Measurements from ENCODE around the gene KCNT1. TPM values are rescaled to one million over a fixed set of nuclear protein-coding genes. Genes with fewer than 3 reads are reported as not detected.

KCNT1 gene
- total and polyA plus RNA-seq, 9 donors: 3.2 to 13.1 (median 8.2) TPM

DNA sequence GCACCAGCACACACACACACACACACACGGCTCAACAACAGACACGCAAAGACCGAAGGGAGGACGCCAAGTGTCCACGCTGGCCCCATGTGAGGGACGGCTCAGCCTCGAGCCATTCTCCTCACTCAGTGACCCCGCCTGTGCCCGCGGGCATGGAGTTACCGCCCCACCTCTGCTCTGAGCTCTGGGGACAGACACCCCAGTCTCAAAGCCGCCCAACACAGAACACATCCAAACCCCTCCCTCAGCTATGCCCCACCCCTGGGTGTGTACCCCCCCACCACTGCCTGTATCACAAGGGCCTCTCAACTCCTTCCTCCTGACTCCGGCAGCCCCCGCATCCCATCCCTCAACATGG is 124.2 kb downstream of the KCNT1 start:
- Histone ChIP-seq H3K4me1 (ENCODE audit: control insufficient read depth, insufficient read depth, low read length) (peaks cover 17% of the 10 kb centered on the region), H3K4me3 (ENCODE audit: low read length) (no peak overlapping the region), H3K36me3 (ENCODE audit: control insufficient read depth, insufficient read depth, low read length) (peaks cover 44% of the 10 kb centered on the region), H3K9me3 (replicated peaks; ENCODE audit: control insufficient read depth, low read depth, low read length) (peaks cover 11% of the 10 kb centered on the region), H3K27me3 (ENCODE audit: control insufficient read depth, insufficient read depth, low read length) (no peaks in the 10 kb centered on the region), H3K27ac (ENCODE audit: low read length) (no peak overlapping the region)
- DNase-seq: no peak
- 95% methylated on average over 12 of the region's 14 CpGs for WGBS (ENCODE audit: insufficient coverage)

DNA sequence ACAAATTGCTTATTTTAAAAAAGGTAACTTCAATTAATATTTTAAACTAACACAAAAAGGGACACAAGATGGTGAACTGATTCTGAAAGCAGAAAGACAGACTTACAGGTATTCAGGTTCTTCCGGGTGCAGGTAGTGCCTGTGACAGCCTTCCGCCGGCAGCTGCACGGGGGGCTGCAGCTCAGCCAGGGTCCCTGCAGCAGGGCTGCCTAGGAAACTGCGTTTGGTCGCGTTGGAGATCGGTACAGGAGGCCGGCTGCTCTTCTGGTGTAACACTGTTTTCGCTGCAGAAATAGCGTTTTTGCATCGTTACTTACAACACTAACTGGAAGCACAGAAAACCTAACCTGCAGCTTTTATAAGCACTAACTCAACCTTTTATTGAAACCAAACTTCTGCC is 125.3 kb downstream of the KCNT1 start:
- Histone ChIP-seq H3K27ac (ENCODE audit: low read length) (no peak overlapping the region), H3K9me3 (replicated peaks; ENCODE audit: control insufficient read depth, low read depth, low read length) (peaks cover 11% of the 10 kb centered on the region), H3K36me3 (ENCODE audit: control insufficient read depth, insufficient read depth, low read length) (peaks cover 34% of the 10 kb centered on the region), H3K4me3 (ENCODE audit: low read length) (no peak overlapping the region), H3K27me3 (ENCODE audit: control insufficient read depth, insufficient read depth, low read length) (no peaks in the 10 kb centered on the region), H3K4me1 (ENCODE audit: control insufficient read depth, insufficient read depth, low read length) (peaks cover 6% of the 10 kb centered on the region)
- 94% methylated on average over 9 of the region's 12 CpGs for WGBS (ENCODE audit: insufficient coverage)
- DNase-seq: no peak

DNA sequence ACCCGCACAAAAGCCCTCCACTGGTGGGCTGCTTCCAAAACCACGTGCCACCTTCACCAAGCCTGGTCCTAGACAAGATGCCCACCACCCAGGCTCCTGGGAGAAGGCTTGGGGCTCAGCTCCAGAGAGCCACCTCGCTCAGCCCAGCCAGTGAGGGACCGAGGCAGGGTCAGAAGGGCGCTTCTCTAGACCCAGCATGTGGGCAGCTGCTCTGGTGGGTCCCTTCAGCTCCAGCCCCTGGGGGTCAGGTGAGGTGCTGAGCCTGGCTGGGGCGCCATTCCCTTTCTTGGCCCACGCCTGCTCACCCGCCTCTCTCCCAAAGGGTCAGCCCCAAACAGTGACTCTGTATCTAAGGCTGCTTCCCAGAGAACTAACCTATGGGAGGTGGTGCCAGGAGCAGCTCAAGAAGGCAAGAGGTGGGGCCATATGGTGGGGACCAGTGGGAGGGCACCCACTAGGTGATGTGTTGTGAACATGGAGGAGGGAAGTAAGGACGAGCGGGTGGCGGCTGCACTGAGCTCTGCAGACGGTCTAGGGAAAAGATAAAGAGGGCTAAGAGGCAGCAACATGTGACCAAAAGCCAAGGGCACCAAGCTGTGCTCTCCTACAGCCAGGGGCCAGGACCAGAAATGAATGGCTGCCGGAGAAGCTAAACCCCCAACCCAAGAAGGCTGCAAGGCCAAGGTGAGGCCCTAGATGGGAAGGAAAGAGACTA is 126.0 kb downstream of the KCNT1 start:
- 94% methylated on average over 9 of the region's 13 CpGs for WGBS (ENCODE audit: insufficient coverage)
- peaks cover 11% of the 10 kb centered on the region for H3K9me3 ChIP-seq (replicated peaks; ENCODE audit: control insufficient read depth, low read depth, low read length)

DNA sequence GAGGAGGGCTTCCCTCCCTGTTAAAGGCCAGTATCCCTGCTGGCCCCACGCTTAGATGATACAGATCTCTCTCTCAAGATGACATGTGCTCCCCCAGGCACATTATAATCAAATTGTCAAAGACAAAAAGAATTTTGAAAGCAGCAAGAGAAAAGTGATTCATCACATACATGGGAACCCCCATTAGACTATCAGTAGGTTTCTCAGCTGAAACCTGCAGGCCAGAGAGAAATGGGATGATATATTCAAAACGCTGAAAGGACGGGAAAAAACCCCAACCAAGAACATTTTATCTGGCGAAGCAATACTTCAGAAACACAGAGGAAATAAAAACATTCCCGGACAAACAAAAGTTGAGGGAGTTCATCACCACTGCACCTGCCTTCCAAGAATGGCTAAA is 126.7 kb downstream of the KCNT1 start:
- Histone ChIP-seq H3K4me3 (ENCODE audit: low read length) (no peak overlapping the region), H3K36me3 (ENCODE audit: control insufficient read depth, insufficient read depth, low read length) (peaks cover 22% of the 10 kb centered on the region), H3K27ac (ENCODE audit: low read length) (no peak overlapping the region), H3K27me3 (ENCODE audit: control insufficient read depth, insufficient read depth, low read length) (no peaks in the 10 kb centered on the region), H3K4me1 (ENCODE audit: control insufficient read depth, insufficient read depth, low read length) (no peaks in the 10 kb centered on the region), H3K9me3 (replicated peaks; ENCODE audit: control insufficient read depth, low read depth, low read length) (peaks cover 11% of the 10 kb centered on the region)
- DNase-seq: no peak
- no CpG with 5 or more reads among the region's 5 CpGs for WGBS (ENCODE audit: insufficient coverage)

More for the DNA sequence above, 126.0 kb downstream of the KCNT1 start:
- DNase-seq: no peak
- Histone ChIP-seq H3K4me3 (ENCODE audit: low read length) (no peak overlapping the region), H3K36me3 (ENCODE audit: control insufficient read depth, insufficient read depth, low read length) (peaks cover 27% of the 10 kb centered on the region), H3K27ac (ENCODE audit: low read length) (no peak overlapping the region), H3K4me1 (ENCODE audit: control insufficient read depth, insufficient read depth, low read length) (no peaks in the 10 kb centered on the region), H3K27me3 (ENCODE audit: control insufficient read depth, insufficient read depth, low read length) (no peaks in the 10 kb centered on the region)

DNA sequence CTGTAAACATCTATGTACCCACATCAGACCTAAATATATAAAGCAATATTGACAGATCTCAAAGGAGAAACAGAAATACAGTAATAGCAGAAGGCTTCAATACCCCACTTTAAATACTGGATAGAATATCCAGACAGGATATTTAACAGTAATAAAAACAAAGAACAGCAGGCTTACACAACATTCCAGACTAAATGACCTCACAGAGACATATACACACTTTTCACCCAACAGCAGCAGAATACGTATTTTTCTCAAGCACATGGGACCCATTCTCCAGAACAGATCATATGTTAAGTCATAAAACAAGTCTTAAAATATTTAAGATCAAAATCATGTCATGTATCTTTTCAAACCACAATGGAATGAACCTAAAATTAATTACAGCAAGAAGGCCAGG is 128.5 kb downstream of the KCNT1 start:
- Histone ChIP-seq H3K36me3 (ENCODE audit: control insufficient read depth, insufficient read depth, low read length) (peaks cover 13% of the 10 kb centered on the region), H3K4me3 (ENCODE audit: low read length) (no peak overlapping the region), H3K4me1 (ENCODE audit: control insufficient read depth, insufficient read depth, low read length) (no peaks in the 10 kb centered on the region), H3K9me3 (replicated peaks; ENCODE audit: control insufficient read depth, low read depth, low read length) (peaks cover 11% of the 10 kb centered on the region), H3K27ac (ENCODE audit: low read length) (no peak overlapping the region), H3K27me3 (ENCODE audit: control insufficient read depth, insufficient read depth, low read length) (no peaks in the 10 kb centered on the region)
- DNase-seq: no peak
- WGBS (ENCODE audit: insufficient coverage): no CpG with 5 or more reads among the region's 1 CpG

DNA sequence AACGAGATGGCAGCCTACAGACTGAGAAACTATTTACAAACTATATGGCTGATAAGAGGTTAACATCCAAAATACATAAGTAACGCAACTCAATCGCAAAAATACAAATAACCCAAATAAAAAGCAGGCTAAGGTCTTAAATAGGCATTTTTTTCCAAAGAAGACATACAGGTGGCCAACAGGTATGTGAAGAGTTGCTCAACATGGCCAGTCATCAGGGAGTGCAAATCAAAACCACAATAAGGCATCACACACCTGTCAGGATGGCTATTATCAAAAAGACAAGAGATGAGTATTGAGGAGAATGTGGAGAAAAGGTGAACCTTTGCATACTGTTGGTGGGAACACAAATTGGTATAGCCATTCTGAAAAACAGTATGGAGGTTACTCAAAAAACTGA is 131.9 kb downstream of the KCNT1 start:
- peaks cover 4% of the 10 kb centered on the region for H3K9me3 ChIP-seq (replicated peaks; ENCODE audit: control insufficient read depth, low read depth, low read length)
- no peaks in the 10 kb centered on the region for H3K27me3 ChIP-seq (ENCODE audit: control insufficient read depth, insufficient read depth, low read length)
- no peak for DNase-seq
- no peaks in the 10 kb centered on the region for H3K4me1 ChIP-seq (ENCODE audit: control insufficient read depth, insufficient read depth, low read length)
- no peak overlapping the region for H3K4me3 ChIP-seq (ENCODE audit: low read length)
- H3K36me3 ChIP-seq (ENCODE audit: control insufficient read depth, insufficient read depth, low read length): peaks cover 4% of the 10 kb centered on the region
- no peak overlapping the region for H3K27ac ChIP-seq (ENCODE audit: low read length)
- WGBS (ENCODE audit: insufficient coverage): no CpG with 5 or more reads among the region's 3 CpGs

DNA sequence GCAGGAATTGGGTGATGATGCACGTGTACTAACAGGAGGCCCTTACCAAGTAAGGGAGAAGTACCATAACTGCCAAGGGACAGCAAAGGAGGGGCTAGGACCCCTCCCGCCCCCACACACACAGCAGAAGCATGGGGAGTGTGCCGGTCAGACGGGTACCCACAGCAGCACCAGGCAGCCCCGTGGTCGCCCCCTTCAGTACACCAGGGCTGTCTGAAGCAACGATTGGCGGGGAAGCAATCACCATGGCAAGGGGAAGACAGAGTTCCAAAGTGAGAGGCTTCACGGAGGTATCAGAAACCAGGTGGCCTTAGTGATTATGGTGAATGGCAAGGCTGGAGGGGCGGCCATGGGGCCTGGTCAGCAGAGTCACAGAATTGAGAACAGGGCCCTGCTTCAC is 133.1 kb downstream of the KCNT1 start:
- no peaks in the 10 kb centered on the region for H3K9me3 ChIP-seq (replicated peaks; ENCODE audit: control insufficient read depth, low read depth, low read length)
- no peak for DNase-seq

DNA sequence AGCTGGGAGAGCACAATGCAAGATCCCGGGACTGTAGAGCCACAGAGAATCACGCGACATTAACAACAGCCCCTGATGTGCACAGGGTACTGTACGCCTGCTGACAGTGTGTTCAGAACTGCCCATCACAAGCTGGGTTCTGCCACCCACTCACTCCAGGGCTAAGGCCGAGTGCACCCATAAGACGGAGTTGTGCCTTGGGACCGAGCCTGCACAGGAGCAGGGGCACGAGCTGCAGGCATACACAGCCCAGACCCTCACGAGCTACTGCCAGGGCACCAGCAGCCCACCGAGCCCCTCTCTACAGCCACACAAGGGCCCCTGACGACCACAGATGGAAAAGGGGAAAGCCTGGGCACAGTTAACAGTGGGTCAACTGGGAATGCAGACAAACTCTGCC is 137.5 kb downstream of the KCNT1 start:
- Histone ChIP-seq H3K36me3 (ENCODE audit: control insufficient read depth, insufficient read depth, low read length) (peaks cover 22% of the 10 kb centered on the region), H3K27ac (ENCODE audit: low read length) (no peak overlapping the region), H3K27me3 (ENCODE audit: control insufficient read depth, insufficient read depth, low read length) (no peaks in the 10 kb centered on the region), H3K4me3 (ENCODE audit: low read length) (no peak overlapping the region), H3K4me1 (ENCODE audit: control insufficient read depth, insufficient read depth, low read length) (no peaks in the 10 kb centered on the region), H3K9me3 (replicated peaks; ENCODE audit: control insufficient read depth, low read depth, low read length) (no peaks in the 10 kb centered on the region)
- WGBS (ENCODE audit: insufficient coverage): 96% methylated on average over 10 of the region's 11 CpGs
- no peak for DNase-seq

More for the DNA sequence above, 133.1 kb downstream of the KCNT1 start:
- no peaks in the 10 kb centered on the region for H3K27me3 ChIP-seq (ENCODE audit: control insufficient read depth, insufficient read depth, low read length)
- H3K4me3 ChIP-seq (ENCODE audit: low read length): no peak overlapping the region
- no peak overlapping the region for H3K27ac ChIP-seq (ENCODE audit: low read length)
- 90% methylated on average over 10 of the region's 10 CpGs for WGBS (ENCODE audit: insufficient coverage)
- H3K4me1 ChIP-seq (ENCODE audit: control insufficient read depth, insufficient read depth, low read length): no peaks in the 10 kb centered on the region
- H3K36me3 ChIP-seq (ENCODE audit: control insufficient read depth, insufficient read depth, low read length): peaks cover 16% of the 10 kb centered on the region

DNA sequence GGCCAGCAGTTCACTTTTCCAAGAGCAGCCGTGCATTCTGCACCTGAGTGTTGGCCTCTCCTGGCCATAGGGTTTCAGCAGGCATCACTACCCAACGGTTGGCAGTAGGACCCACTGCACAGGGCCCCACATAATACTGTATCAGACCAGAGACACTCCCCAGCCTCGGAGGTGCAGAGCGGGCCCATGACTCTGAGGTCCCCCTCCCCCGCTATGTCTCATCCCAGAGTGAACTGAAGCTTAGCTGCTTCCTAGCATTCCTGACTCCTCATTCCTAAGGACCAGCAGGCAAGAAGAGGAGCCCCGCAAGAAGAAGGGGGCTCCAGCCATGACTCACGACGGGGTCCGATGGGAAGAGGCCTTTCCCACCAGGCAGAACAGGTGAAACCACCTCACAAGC is 138.1 kb downstream of the KCNT1 start:
- H3K36me3 ChIP-seq (ENCODE audit: control insufficient read depth, insufficient read depth, low read length): peaks cover 22% of the 10 kb centered on the region
- H3K9me3 ChIP-seq (replicated peaks; ENCODE audit: control insufficient read depth, low read depth, low read length): no peaks in the 10 kb centered on the region
- no peak overlapping the region for H3K4me3 ChIP-seq (ENCODE audit: low read length)
- 100% methylated on average over 3 of the region's 9 CpGs for WGBS (ENCODE audit: insufficient coverage)
- no peaks in the 10 kb centered on the region for H3K4me1 ChIP-seq (ENCODE audit: control insufficient read depth, insufficient read depth, low read length)
- no peak for DNase-seq
- H3K27ac ChIP-seq (ENCODE audit: low read length): no peak overlapping the region
- no peaks in the 10 kb centered on the region for H3K27me3 ChIP-seq (ENCODE audit: control insufficient read depth, insufficient read depth, low read length)

DNA sequence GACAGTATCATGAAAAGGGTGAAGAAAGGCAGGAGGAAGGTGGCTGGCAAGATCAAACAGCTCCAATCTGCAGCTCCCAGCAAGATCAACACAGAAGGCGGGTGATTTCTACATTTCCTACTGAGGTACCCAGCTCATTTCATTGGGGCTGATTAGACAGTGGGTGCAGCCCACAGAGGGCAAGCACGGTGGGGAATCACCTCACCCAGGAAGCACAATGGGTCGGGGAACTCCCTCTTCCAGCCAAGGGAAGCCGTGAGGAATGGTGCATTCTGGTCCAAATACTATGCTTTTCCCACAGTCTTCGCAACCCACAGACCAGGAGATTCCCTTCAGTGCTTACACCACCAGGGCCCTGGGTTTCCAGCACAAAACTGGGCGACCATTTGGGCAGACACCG is 138.6 kb downstream of the KCNT1 start:
- Histone ChIP-seq H3K27ac (ENCODE audit: low read length) (no peak overlapping the region), H3K4me1 (ENCODE audit: control insufficient read depth, insufficient read depth, low read length) (no peaks in the 10 kb centered on the region), H3K27me3 (ENCODE audit: control insufficient read depth, insufficient read depth, low read length) (no peaks in the 10 kb centered on the region), H3K4me3 (ENCODE audit: low read length) (no peak overlapping the region), H3K9me3 (replicated peaks; ENCODE audit: control insufficient read depth, low read depth, low read length) (no peaks in the 10 kb centered on the region), H3K36me3 (ENCODE audit: control insufficient read depth, insufficient read depth, low read length) (peaks cover 22% of the 10 kb centered on the region)
- WGBS (ENCODE audit: insufficient coverage): 88% methylated on average over 6 of the region's 7 CpGs
- DNase-seq: no peak
